WTC11 (cell line): ENCODE measurements around the gene USP4. TPM values are rescaled to one million over a fixed set of nuclear protein-coding genes. Genes with fewer than 3 reads are reported as not detected.

ENCODE experiments used
- ATAC-seq: fragments of 200-7000 bp; cut with Tn5 transposase; 2 replicates; pipeline ENCODE4 v1.10.0; 2021; ENCODE audit warnings: mild to moderate bottlenecking, moderate library complexity
- CTCF ChIA-PET: fragments of 300-600 bp; sonication (Branson Sonifier 250); formaldehyde crosslinking; loops from one replicate; lab custom pipeline; 2021; ENCODE audit warnings: antibody characterized with exemption; lab: Charles Lee
- POLR2A ChIA-PET: fragments of 350-600 bp; sonication (Branson Sonifier 250); formaldehyde crosslinking; loops from one replicate; lab custom pipeline; 2021; ENCODE audit warnings: antibody characterized with exemption; lab: Charles Lee
- DNase-seq: peaks from one replicate; pipeline ENCODE4 v3.0.0; 2021; ENCODE audit warnings: low spot score
- H3K27ac Mint-ChIP-seq: 2 replicates; pipeline ENCODE4 v1.8.0; 2021; ENCODE audit warnings: mixed read lengths
- H3K27me3 Mint-ChIP-seq: 2 replicates; pipeline ENCODE4 v1.8.0; 2021; ENCODE audit warnings: low read depth, mild to moderate bottlenecking, moderate library complexity, mixed read lengths
- H3K36me3 Mint-ChIP-seq: 2 replicates; pipeline ENCODE4 v1.8.0; 2021; ENCODE audit warnings: mixed read lengths
- H3K4me1 Mint-ChIP-seq: 2 replicates; pipeline ENCODE4 v1.8.0; 2022; ENCODE audit warnings: mixed read lengths
- H3K4me3 Mint-ChIP-seq: 2 replicates; pipeline ENCODE4 v1.8.0; 2021; ENCODE audit warnings: mild to moderate bottlenecking, moderate library complexity, mixed read lengths
- H3K9me3 Mint-ChIP-seq: 2 replicates; pipeline ENCODE4 v1.8.0; 2021; ENCODE audit warnings: mixed read lengths
- ARID4B ChIP-seq: sonication (generic); formaldehyde crosslinking; IDR thresholded peaks from 2 replicates; pipeline ENCODE4 v1.8.0; 2023; ENCODE audit warnings: missing genetic modification reagents, mild to moderate bottlenecking, borderline replicate concordance
- ATF1 ChIP-seq: sonication (generic); formaldehyde crosslinking; IDR thresholded peaks from 2 replicates; pipeline ENCODE4 v1.8.1; 2023; ENCODE audit warnings: mild to moderate bottlenecking, moderate library complexity, missing genetic modification reagents
- FOXK1 ChIP-seq: sonication (generic); formaldehyde crosslinking; IDR thresholded peaks from 2 replicates; pipeline ENCODE4 v1.8.0; 2022; ENCODE audit warnings: mild to moderate bottlenecking, moderate library complexity, missing genetic modification reagents
- FOXP1 ChIP-seq: sonication (generic); formaldehyde crosslinking; IDR thresholded peaks from 2 replicates; pipeline ENCODE4 v1.8.0; 2022; ENCODE audit warnings: missing genetic modification reagents, mild to moderate bottlenecking, moderate library complexity, borderline replicate concordance
- GABPB1 ChIP-seq: sonication (generic); formaldehyde crosslinking; IDR thresholded peaks from 2 replicates; pipeline ENCODE4 v1.8.1; 2023; ENCODE audit warnings: mild to moderate bottlenecking, missing genetic modification reagents
- JAZF1 ChIP-seq: fragments of 250-450 bp; sonication (Bioruptor Pico); IDR thresholded peaks from 2 replicates; pipeline ENCODE4 v1.9.0; 2021; ENCODE audit warnings: moderate library complexity, mild to moderate bottlenecking, inconsistent platforms
- MAX ChIP-seq: sonication (generic); formaldehyde crosslinking; IDR thresholded peaks from 2 replicates; pipeline ENCODE4 v1.8.0; 2022; ENCODE audit warnings: mild to moderate bottlenecking, missing genetic modification reagents
- MYBL2 ChIP-seq: sonication (generic); formaldehyde crosslinking; IDR thresholded peaks from 2 replicates; pipeline ENCODE4 v1.8.1; 2023; ENCODE audit warnings: mild to moderate bottlenecking, moderate library complexity, missing genetic modification reagents
- PRRX2 ChIP-seq: fragments of 250-450 bp; sonication (Bioruptor Pico); IDR thresholded peaks from 2 replicates; pipeline ENCODE4 v1.8.0; 2021; ENCODE audit warnings: mild to moderate bottlenecking
- RORB ChIP-seq: fragments of 250-450 bp; sonication (Bioruptor Pico); IDR thresholded peaks from 2 replicates; pipeline ENCODE4 v1.9.0; 2021; ENCODE audit warnings: mild to moderate bottlenecking
- SP1 ChIP-seq: sonication (generic); formaldehyde crosslinking; conservative IDR thresholded peaks from 2 replicates; pipeline ENCODE4 v1.8.1; 2022; ENCODE audit warnings: missing genetic modification reagents
- TEAD4 ChIP-seq: sonication (generic); formaldehyde crosslinking; IDR thresholded peaks from 2 replicates; pipeline ENCODE4 v1.8.0; 2022; ENCODE audit warnings: mild to moderate bottlenecking, missing genetic modification reagents
- USF2 ChIP-seq: sonication (generic); formaldehyde crosslinking; IDR thresholded peaks from 2 replicates; pipeline ENCODE4 v1.8.1; 2023; ENCODE audit warnings: mild to moderate bottlenecking, missing genetic modification reagents, moderate library complexity
- ZNF219 ChIP-seq: sonication (generic); formaldehyde crosslinking; IDR thresholded peaks from 2 replicates; pipeline ENCODE4 v1.8.0; 2023; ENCODE audit warnings: missing genetic modification reagents, mild to moderate bottlenecking, borderline replicate concordance
- ZNF396 ChIP-seq: fragments of 250-450 bp; sonication (Bioruptor Pico); IDR thresholded peaks from 2 replicates; pipeline ENCODE4 v1.8.0; 2021; ENCODE audit warnings: mild to moderate bottlenecking, moderate library complexity, borderline replicate concordance
- ZNF416 ChIP-seq: fragments of 250-450 bp; sonication (Bioruptor Pico); IDR thresholded peaks from 2 replicates; pipeline ENCODE4 v1.9.0; 2021; ENCODE audit warnings: mild to moderate bottlenecking, inconsistent platforms
- total RNA-seq: library from RNA; stranded (reverse); gene quantifications from 3 replicates; pipeline ENCODE4 v1.2.3, GENCODE V29; 2021
- TF ChIP-seq, protein P1 (sequence below): sonication (generic); formaldehyde crosslinking; IDR thresholded peaks from 2 replicates; pipeline ENCODE4 v1.8.1; 2022; ENCODE audit warnings: mild to moderate bottlenecking, missing genetic modification reagents, moderate library complexity, borderline replicate concordance
- TF ChIP-seq, protein P2 (sequence below): fragments of 250-450 bp; sonication (Bioruptor Pico); conservative IDR thresholded peaks from 2 replicates; pipeline ENCODE4 v1.9.0; 2021; ENCODE audit warnings: mild to moderate bottlenecking

The USP4 gene
- total RNA-seq, 1 experiment from 2014 or later, result 29.1 TPM

- ATAC-seq (no peak), DNase-seq (no peak)
- no peak for TF ChIP-seq ATF1 (CRISPR knock-in tag)
- TF ChIP-seq MAX (CRISPR knock-in tag), result no peak
- no peak for TF ChIP-seq ARID4B (CRISPR knock-in tag)
- TF ChIP-seq, protein P1, sequence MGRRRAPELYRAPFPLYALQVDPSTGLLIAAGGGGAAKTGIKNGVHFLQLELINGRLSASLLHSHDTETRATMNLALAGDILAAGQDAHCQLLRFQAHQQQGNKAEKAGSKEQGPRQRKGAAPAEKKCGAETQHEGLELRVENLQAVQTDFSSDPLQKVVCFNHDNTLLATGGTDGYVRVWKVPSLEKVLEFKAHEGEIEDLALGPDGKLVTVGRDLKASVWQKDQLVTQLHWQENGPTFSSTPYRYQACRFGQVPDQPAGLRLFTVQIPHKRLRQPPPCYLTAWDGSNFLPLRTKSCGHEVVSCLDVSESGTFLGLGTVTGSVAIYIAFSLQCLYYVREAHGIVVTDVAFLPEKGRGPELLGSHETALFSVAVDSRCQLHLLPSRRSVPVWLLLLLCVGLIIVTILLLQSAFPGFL (CRISPR knock-in tag), result no peak
- no peak for TF ChIP-seq GABPB1
- TF ChIP-seq ZNF396, result no peak
- Mint-ChIP-seq H3K4me1 (peaks cover 23% of the 10 kb centered on the region), H3K4me3 (peak overlapping the region; percentile 95), H3K9me3 (no peaks in the 10 kb centered on the region), H3K27ac (peak overlapping the region; percentile 98), H3K36me3 (peaks cover 51% of the 10 kb centered on the region), H3K27me3 (no peaks in the 10 kb centered on the region; the same call in 1 of the 2 replicates)
- POLR2A ChIA-PET, result interaction anchor here (0.5 to 1.6 kb wide), 2 partner anchors 20 to 183 kb away, joined by 4 to 15 read pairs; partner anchors contain the start of gene USP4
- CTCF ChIA-PET, result interaction anchor here (1.0 to 1.1 kb wide), 2 partner anchors 180 to 189 kb away, joined by 4 to 6 read pairs; partner anchors contain the start of gene KLHDC8B
These were observed 19.8 kb upstream of the USP4 start for GRCh38 chr3:49359623-49360022.

DNA sequence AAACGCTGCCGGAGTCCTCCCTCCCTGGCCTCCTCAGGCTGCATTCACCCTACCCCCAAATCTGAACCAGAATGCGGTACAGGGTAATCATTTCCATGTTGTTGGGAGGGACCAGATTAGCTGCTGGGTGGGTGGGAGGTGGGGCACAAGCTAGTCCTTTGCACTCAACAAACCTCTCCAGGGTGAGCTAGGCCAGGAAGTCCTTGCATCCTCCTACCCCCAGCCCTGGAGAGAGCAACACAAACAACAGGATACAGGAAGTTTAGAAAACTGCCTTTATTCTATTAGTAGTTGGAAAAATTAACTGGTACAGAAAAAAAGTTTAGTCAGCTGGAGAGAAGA, 19.0 kb upstream of the USP4 start:
- Mint-ChIP-seq H3K27me3 (no peaks in the 10 kb centered on the region; the same call in 1 of the 2 replicates), H3K9me3 (peaks cover 3% of the 10 kb centered on the region), H3K4me3 (peak overlapping the region; percentile 95), H3K27ac (peak overlapping the region; percentile 98), H3K36me3 (peaks cover 54% of the 10 kb centered on the region), H3K4me1 (peaks cover 23% of the 10 kb centered on the region)
- ATAC-seq (peak; percentile 8), DNase-seq (no peak)
- TF ChIP-seq RORB (CRISPR knock-in tag) (no peak), TEAD4 (CRISPR knock-in tag) (no peak), JAZF1 (no peak), MYBL2 (CRISPR knock-in tag) (no peak), USF2 (CRISPR knock-in tag) (no peak), ZNF416 (CRISPR knock-in tag) (no peak), FOXP1 (CRISPR knock-in tag) (no peak), PRRX2 (no peak), ZNF219 (CRISPR knock-in tag) (no peak), SP1 (CRISPR knock-in tag) (no peak), FOXK1 (CRISPR knock-in tag) (no peak)
- TF ChIP-seq, protein P2, sequence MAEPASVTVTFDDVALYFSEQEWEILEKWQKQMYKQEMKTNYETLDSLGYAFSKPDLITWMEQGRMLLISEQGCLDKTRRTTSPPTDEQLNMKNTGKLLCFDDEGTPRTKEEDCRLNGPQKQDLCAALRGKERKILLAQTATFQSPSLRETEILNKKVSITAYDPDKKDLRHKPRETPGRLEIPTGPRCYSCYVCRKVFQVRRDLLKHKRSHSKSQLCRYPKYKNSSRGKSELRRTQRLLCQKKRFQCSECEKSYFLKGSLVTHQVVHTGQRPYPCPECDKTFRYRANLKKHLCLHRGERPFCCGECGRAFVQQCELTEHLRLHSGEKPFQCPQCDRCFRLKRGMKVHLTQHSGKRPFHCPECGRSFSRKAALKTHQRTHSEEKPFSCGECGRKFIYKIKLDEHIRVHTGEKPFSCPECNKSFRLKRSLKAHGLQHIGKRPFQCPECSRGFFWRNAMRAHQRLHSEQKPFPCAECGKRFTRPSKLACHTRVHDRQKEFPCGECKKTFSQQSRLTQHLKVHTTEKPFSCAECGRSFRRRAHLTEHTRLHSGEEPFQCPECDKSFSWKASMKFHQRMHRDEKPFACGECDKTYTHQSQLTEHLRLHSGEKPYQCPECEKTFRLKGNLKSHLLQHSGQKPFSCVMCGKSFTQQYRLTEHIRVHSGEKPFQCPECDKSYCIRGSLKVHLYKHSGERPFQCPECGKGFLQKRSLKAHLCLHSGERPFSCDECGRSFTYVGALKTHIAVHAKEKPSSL, result no peak
- ChIA-PET CTCF (interaction anchor here (0.8 to 3.2 kb wide), 8 partner anchors 11 to 188 kb away, joined by 3 to 25 read pairs (median 4); partner anchors contain the start of genes KLHDC8B, RHOA and USP4), POLR2A (interaction anchor here (0.6 to 1.6 kb wide), 3 partner anchors 19 to 141 kb away, joined by 3 to 15 read pairs (median 3); partner anchors contain the start of genes RHOA and USP4)
